ENCODE results near the gene TLE6. TPM values are rescaled to one million over a fixed set of nuclear protein-coding genes. Genes with fewer than 3 reads are reported as not detected.
"Not testable (repeated sequence)": the region's sequence is repeated elsewhere in the genome, so short reads cannot be mapped to it uniquely, and the experiment has no call there.

Gene TLE6
- total RNA-seq, 1 donor from 2014 or later, result 1.4 TPM

DNA sequence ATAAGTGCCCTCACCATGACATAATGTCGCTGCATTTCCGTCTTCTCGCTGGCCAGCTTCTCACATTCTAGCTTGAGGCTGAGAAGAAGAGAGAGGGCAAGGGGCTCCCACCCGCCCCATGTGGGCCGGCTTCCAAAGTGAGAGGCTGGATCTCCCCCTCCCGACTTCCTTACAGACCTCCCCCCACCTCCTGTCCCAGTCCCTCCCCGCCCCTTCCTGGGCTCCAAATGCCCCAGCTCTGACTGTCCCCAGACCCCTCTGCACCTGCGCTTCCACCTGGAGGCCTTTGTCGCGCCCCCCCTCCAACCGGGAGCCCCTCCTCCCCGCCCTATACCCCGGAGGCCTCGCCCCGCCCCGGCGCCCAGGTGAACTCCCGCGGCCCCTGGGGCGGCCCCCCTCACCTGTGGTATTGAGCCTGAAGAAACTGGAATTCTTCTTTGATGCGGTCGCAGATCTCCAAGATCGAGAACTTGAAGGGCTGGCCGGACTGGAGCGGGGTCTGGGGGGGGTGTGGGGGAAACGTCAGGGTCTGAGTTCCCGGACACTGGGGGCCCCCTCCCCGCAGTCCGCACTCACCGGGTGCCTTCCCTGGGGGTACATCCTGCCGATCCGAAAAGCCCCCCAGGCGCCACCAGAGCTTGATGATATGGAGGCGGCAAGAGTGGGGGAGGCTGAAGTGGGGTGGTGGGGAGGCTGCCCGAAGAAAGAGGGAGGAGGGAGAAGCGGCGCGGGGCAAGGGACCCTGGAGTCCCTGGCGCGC, 51.1 kb downstream of the TLE6 start:
- Mint-ChIP-seq H3K27ac (no peak overlapping the region), H3K27me3 (ENCODE audit: low read depth) (peaks cover 42% of the 10 kb centered on the region), H3K4me1 (ENCODE audit: low read depth) (peaks cover 4% of the 10 kb centered on the region), H3K36me3 (ENCODE audit: low read depth) (no peaks in the 10 kb centered on the region), H3K9me3 (no peaks in the 10 kb centered on the region), H3K4me3 (ENCODE audit: low read depth) (peak overlapping the region; percentile 57)
- intact Hi-C loops (cut with micrococcal nuclease), result no loop called here
- DNase-seq (ENCODE audit: low spot score), result no peak

DNA sequence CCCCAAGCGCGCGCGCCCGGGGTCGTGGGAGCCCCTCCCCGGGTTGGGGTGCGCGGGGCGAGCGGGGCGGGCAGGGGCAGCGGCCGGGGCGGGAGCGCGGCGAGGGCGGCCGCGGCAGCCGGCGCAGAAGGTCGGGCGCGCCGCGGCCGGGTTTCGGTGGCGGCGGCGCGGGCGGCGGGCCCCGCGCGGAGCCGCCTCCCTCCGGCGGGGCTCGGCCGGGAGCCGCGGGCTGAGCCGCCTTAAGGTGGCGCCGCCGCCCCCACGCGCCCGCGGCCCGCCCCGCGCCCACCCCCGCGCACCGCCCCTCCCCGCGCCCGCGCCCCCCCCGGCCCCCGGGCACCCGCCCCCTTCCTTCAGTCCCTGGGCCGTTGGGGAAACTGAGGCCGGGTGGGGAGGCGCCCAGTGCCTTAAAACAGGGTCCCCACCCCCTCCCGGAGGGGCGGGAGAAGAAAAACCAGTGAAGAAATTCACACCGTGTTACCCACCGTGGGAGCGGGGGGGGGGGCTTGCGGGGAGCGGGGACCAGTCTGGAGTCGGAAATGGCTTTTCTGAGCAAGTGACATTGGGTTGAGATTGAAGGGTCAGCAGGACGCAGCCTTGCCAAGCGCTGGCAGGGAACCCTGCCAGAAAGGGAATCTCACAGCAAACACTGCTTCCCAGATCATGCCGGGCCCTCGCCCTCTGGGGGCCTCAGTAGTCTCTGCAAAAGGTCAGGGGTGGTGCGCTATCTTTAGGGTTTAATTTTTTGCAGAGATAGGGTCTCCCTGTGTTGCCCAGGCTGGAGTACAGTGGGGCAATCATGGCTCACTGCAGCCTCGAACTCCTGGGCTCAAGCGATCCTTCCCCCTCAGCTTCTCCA, 51.9 kb downstream of the TLE6 start, which contains the start of gene TLE2:
TSS of gene TLE2 (minus strand) at position 216 of the 859 bp plus-strand sequence. CDS start 376 bp downstream, outside the sequence.
- H3K27me3 Mint-ChIP-seq (ENCODE audit: low read depth), result peaks cover 50% of the 10 kb centered on the region
- peak within 1 kb of the TSS; percentile 57 for H3K4me3 Mint-ChIP-seq (ENCODE audit: low read depth)

DNA sequence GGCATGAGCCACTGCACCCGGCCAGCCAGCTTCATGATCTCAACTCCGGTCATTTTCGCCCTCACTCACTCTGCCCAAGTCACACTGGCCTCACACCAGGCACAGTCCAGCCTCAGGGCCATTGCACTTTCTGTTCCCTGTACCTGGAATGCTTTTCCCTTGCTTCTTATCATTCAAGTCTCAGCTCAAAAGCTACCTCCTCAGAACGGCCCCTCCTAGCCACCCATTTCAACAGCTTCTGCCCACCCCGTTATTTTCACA, 54.2 kb downstream of the TLE6 start:
- intact Hi-C loops (cut with micrococcal nuclease), result no loop called here
- Mint-ChIP-seq H3K27ac (no peak overlapping the region), H3K4me3 (ENCODE audit: low read depth) (no peak overlapping the region), H3K36me3 (ENCODE audit: low read depth) (no peaks in the 10 kb centered on the region), H3K9me3 (no peaks in the 10 kb centered on the region), H3K4me1 (ENCODE audit: low read depth) (peaks cover 13% of the 10 kb centered on the region), H3K27me3 (ENCODE audit: low read depth) (peaks cover 52% of the 10 kb centered on the region)
- DNase-seq (ENCODE audit: low spot score), result no peak

More for the DNA sequence above, 51.9 kb downstream of the TLE6 start, which contains the start of gene TLE2:
- DNase-seq (ENCODE audit: low spot score), result no peak
- intact Hi-C loops (cut with micrococcal nuclease), result no loop called here
- no peaks in the 10 kb centered on the region for H3K36me3 Mint-ChIP-seq (ENCODE audit: low read depth)
- no peak within 1 kb of the TSS for H3K27ac Mint-ChIP-seq
- no peaks in the 10 kb centered on the region for H3K9me3 Mint-ChIP-seq
- H3K4me1 Mint-ChIP-seq (ENCODE audit: low read depth), result peaks cover 4% of the 10 kb centered on the region

DNA sequence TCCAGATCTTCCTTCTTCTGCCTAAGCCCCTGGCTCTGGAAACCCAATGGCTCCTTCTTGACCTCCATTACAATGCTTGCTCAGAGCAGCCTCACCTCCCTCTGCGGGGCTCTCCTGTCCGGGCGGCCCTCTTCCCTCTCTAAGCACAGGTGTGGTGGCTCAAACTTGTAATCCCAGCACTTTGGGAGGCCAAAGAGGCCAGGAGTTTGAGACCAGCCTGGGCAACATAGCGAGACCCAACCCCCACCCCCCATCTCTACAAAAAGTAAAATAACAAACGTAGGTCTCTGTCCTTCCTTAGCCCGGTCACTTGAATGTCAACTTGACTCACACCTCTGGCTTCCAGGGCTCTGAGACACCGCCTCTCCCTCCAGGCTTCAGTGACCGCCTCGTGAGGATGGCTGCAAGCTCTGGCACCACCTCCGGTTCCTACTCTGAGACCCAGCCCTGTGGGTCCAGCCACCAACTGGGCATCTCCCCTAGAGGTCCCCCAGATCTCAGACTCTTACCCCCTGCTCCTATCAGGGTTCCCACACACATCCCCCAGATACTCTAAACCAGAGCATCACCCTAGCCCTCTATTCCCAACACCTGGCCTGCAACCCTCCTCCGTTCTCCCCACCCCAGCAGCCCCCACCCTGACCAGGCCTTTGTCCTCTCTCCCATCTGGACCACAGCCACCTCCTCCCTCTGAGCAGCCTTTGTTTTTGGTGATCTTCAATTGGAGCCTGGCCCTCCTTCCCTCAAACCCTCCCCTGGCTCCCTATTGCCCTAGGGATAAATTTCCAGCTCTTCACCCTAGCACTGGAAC, 56.4 kb downstream of the TLE6 start:
- intact Hi-C loops (cut with micrococcal nuclease), result no loop called here
- Mint-ChIP-seq H3K4me3 (ENCODE audit: low read depth) (peak overlapping the region; percentile 54), H3K27ac (peak overlapping the region; percentile 40)

DNA sequence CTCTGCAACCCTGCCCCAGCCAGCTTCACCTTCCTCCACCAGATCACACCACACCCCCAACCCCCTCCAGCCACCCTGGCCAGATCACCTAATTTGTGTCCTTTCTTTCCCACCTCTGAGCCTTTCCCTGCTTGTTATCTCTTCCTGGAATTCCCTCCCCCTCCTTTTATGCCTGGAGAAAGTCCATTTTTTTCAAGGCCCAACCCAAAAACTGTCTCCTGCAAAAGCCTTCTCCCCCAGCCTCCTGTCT, 57.0 kb downstream of the TLE6 start:
- Mint-ChIP-seq H3K36me3 (ENCODE audit: low read depth) (no peaks in the 10 kb centered on the region), H3K9me3 (no peaks in the 10 kb centered on the region), H3K27me3 (ENCODE audit: low read depth) (peaks cover 40% of the 10 kb centered on the region), H3K4me1 (ENCODE audit: low read depth) (peaks cover 13% of the 10 kb centered on the region), H3K4me3 (ENCODE audit: low read depth) (peak overlapping the region; percentile 54), H3K27ac (peak overlapping the region; percentile 40)
- intact Hi-C loops (cut with micrococcal nuclease), result no loop called here
- no peak for DNase-seq (ENCODE audit: low spot score)

More for the DNA sequence above, 56.4 kb downstream of the TLE6 start:
- Mint-ChIP-seq H3K4me1 (ENCODE audit: low read depth) (peaks cover 13% of the 10 kb centered on the region), H3K27me3 (ENCODE audit: low read depth) (peaks cover 40% of the 10 kb centered on the region), H3K9me3 (no peaks in the 10 kb centered on the region), H3K36me3 (ENCODE audit: low read depth) (no peaks in the 10 kb centered on the region)
- DNase-seq (ENCODE audit: low spot score), result no peak

DNA sequence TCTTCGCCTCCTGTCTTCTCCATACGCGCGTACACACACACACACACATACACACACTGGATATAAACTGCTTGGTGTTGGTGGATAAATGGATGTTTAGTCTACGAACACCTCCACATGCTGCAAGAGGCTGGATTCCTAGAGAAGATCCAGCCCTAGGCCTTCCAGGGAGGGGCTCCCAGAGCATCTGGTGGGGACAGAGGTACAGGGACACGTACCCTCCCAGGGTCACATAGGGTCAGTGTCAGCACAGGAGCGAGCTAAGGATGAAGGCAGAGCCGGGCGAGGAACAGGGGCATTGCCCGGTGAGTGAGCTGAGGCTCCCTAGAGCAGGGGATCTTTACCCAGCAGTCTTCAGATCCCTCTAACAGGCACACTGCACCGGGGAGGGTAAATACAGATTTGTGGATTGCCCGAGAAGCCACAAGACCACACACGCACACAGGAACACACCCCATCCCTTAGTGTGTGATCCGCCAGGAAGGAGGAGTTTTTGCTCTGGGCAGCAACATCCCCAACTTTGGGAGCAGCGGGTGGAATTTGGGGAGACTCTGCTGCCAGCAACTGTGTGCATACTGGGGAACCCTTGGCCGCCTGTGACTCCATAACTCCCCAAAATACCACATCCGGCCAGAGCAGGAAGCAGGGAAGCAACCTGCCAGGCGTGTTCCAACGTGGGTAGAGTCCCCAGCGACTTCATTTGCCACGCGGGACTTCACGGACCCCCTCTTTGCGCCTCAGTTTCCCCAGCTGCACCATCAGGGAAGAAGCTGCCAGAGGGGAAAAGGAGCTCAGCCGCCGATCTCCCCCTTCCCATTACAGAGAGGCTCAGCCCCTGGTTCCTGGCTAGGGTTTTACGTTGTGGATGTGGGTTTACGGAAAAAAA, 57.5 kb downstream of the TLE6 start:
- Mint-ChIP-seq H3K27me3 (ENCODE audit: low read depth) (peaks cover 34% of the 10 kb centered on the region), H3K36me3 (ENCODE audit: low read depth) (no peaks in the 10 kb centered on the region), H3K9me3 (no peaks in the 10 kb centered on the region), H3K4me3 (ENCODE audit: low read depth) (peak overlapping the region; percentile 91), H3K4me1 (ENCODE audit: low read depth) (peaks cover 15% of the 10 kb centered on the region), H3K27ac (peak overlapping the region; percentile 95)
- intact Hi-C loops (cut with micrococcal nuclease), result loop anchor here (1.0 kb wide), 2 partner anchors 26 to 58 kb away; partner anchors contain the start of gene TLE6
- peak; percentile 48 for DNase-seq (ENCODE audit: low spot score)

DNA sequence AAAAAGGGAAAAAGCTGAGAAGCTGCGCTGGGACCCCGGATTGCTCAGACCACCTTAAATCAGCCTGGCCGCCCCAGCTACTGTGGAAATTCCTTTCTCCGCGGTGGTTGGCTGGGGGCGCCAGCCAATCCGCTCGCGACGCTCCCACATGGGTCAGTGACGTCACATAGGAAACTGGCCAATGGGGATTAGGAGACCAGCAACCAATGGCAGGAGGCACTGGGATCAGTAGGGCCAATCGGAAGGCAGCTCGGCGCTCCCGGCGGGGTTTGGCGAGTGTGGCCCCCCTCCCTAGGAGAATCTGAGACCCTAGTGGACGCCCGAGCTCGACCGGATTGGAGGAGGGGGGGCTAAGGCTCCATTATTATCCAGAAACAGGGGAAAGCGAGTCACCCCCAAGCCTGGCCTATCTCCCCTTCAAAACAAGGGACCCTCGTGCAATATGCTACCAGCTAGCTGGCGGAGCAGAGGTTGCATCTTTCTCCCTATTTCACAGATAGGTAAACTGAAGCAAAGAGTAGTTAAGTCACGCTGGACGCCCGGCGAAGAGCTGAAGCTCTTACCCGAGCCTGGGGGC, 58.3 kb downstream of the TLE6 start:
- intact Hi-C loops (cut with micrococcal nuclease), result loop anchor here (1.0 kb wide), 2 partner anchors 26 to 58 kb away; partner anchors contain the start of gene TLE6
- Mint-ChIP-seq H3K4me1 (ENCODE audit: low read depth) (peaks cover 15% of the 10 kb centered on the region), H3K4me3 (ENCODE audit: low read depth) (peak overlapping the region; percentile 91), H3K27ac (peak overlapping the region; percentile 95), H3K36me3 (ENCODE audit: low read depth) (no peaks in the 10 kb centered on the region), H3K9me3 (no peaks in the 10 kb centered on the region), H3K27me3 (ENCODE audit: low read depth) (peaks cover 28% of the 10 kb centered on the region)
- DNase-seq (ENCODE audit: low spot score), result peak; percentile 94

DNA sequence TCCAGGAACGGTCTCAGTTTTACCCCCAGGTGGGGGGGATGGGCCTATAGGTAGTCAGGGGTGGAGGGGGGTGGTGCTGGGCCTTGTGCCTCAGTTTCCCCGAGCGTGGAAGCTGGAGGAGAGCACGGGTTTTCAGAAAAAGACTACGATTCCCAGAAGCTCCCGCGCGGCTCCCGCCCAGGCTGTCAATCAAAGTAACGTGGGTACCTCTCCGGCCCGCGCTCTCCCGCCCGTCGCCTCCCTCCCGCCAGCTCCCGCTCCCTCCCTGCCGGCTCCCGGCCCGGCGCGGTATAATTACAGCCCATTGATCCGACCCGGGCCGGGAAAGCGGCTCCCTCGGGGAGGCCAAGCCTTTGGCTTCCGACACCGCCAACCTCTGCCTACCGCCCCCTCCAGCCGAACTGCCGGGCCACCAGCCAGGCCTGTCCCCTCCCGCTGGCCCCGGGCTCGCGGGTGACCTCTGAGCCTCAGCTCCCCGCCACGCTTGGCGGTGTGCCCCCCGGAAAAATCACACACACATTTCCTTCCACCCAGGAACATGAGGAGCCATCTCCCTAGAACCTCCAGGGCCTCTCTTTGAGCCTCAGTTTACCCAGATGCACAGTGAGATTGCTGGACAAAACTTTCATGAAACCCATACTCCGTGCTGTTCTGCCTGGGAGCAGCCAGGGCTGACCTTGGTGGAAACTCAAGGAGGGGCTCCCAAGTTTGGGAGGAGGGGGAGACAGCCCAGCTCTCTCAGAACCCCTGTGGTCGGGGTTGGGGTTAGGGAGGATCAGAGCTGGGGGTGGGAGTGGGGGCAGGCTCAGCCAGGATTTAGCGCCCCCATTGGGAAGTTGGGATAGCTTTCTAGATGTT, 59.0 kb downstream of the TLE6 start:
- no peaks in the 10 kb centered on the region for H3K36me3 Mint-ChIP-seq (ENCODE audit: low read depth)
- peaks cover 15% of the 10 kb centered on the region for H3K4me1 Mint-ChIP-seq (ENCODE audit: low read depth)
- peaks cover 22% of the 10 kb centered on the region for H3K27me3 Mint-ChIP-seq (ENCODE audit: low read depth)
- peak overlapping the region; percentile 95 for H3K27ac Mint-ChIP-seq
- intact Hi-C loops (cut with micrococcal nuclease), result no loop called here
- peak; percentile 78 for DNase-seq (ENCODE audit: low spot score)
- no peaks in the 10 kb centered on the region for H3K9me3 Mint-ChIP-seq
- peak overlapping the region; percentile 91 for H3K4me3 Mint-ChIP-seq (ENCODE audit: low read depth)

DNA sequence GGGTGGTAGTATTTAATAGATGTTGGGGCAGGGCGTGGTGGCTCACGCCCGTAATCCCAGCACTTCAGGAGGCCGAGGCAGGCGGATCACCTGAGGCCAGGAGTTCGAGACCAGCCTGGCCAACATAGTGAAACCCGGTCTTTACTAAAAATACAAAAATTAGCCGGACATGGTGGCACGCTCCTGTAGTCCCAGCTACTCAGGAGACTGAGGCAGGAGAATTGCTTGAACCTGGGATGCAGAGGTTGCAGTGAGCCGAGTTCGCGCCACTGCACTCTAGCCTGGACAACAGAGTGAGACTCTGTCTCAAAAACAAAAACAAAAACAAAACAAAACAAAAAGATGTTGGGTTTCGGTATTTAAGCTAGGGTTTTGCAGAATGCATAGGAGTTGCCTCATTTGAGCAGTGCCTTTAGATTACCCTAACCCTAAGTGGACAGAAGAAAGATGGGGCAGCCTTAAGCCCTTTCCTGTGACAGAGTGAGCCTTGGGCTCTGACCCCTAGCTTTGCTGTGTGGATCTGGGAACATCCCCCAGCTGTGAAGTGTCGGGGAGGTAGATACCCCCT, 59.7 kb downstream of the TLE6 start:
- peak overlapping the region; percentile 22 for H3K27ac Mint-ChIP-seq
- DNase-seq (ENCODE audit: low spot score); H3K9me3 Mint-ChIP-seq; intact Hi-C loops (cut with micrococcal nuclease); H3K36me3 Mint-ChIP-seq (ENCODE audit: low read depth): not testable (repeated sequence)
- H3K27me3 Mint-ChIP-seq (ENCODE audit: low read depth), result peaks cover 17% of the 10 kb centered on the region
- peaks cover 15% of the 10 kb centered on the region for H3K4me1 Mint-ChIP-seq (ENCODE audit: low read depth)
- peak overlapping the region; percentile 91 for H3K4me3 Mint-ChIP-seq (ENCODE audit: low read depth)

DNA sequence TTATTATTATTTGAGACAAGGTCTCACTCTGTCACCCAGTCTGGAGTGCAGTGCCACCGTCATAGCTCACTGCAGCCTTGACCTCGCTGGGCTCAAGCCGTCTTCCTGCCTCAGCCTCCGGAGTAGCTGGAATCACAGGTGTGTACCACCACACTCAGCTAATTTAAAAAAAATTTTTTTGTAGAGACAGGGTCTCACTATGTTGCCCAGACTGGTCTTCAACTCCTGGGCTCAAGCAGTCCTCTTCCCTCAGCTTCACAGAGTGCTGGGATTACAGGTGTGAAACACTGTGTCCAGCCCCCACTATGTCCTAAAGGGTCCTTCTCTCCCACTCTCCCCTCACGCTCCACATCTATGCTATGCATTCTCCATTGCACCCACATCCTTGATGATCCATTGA, 60.9 kb downstream of the TLE6 start:
- H3K36me3 Mint-ChIP-seq (ENCODE audit: low read depth), result no peaks in the 10 kb centered on the region
- intact Hi-C loops (cut with micrococcal nuclease), result no loop called here

DNA sequence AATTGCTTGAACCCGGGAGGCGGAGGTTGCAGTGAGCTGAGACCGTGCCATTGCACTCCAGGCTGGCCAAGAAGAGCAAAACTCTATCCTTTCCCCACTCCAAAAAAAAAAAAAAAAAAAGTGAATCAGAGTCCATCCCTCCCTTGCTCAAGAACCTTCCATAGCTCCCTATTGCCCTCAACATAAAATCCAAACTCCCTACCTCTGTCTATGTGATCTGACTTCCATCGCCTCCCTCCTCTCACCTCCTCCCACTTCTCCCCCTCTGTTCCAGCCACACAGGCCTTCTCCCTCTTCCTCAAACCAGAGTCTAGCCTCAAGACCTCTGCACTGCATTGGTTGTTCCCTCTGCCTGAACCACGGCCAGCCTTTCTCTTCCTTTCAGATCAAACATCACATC, 61.8 kb downstream of the TLE6 start:
- no peak overlapping the region for H3K4me3 Mint-ChIP-seq (ENCODE audit: low read depth)
- intact Hi-C loops (cut with micrococcal nuclease), result no loop called here
- no peak overlapping the region for H3K27ac Mint-ChIP-seq

More for the DNA sequence above, 60.9 kb downstream of the TLE6 start:
- Mint-ChIP-seq H3K4me1 (ENCODE audit: low read depth) (peaks cover 19% of the 10 kb centered on the region), H3K27me3 (ENCODE audit: low read depth) (peaks cover 12% of the 10 kb centered on the region), H3K9me3 (no peaks in the 10 kb centered on the region), H3K27ac (no peak overlapping the region), H3K4me3 (ENCODE audit: low read depth) (no peak overlapping the region)
- no peak for DNase-seq (ENCODE audit: low spot score)

More for the DNA sequence above, 61.8 kb downstream of the TLE6 start:
- H3K27me3 Mint-ChIP-seq (ENCODE audit: low read depth), result peaks cover 5% of the 10 kb centered on the region
- H3K4me1 Mint-ChIP-seq (ENCODE audit: low read depth), result peaks cover 19% of the 10 kb centered on the region
- no peak for DNase-seq (ENCODE audit: low spot score)
- no peaks in the 10 kb centered on the region for H3K36me3 Mint-ChIP-seq (ENCODE audit: low read depth)
- H3K9me3 Mint-ChIP-seq, result no peaks in the 10 kb centered on the region
